Calu3 (cell line): ENCODE measurements around the gene MROH9. TPM values are rescaled to one million over a fixed set of nuclear protein-coding genes. Genes with fewer than 3 reads are reported as not detected.
"Not testable (repeated sequence)": the region's sequence is repeated elsewhere in the genome, so short reads cannot be mapped to it uniquely, and the experiment has no call there.

Experiments
- BruUV-seq: library from RNA; stranded (reverse); fragments of 400-500 nt; replicated peaks from 2 replicates; lab custom pipeline; 2021; lab: Mats Ljungman, UMichigan
- CTCF ChIA-PET: fragments of 300-600 bp; sonication (Branson Sonifier 250); formaldehyde crosslinking; loops from one replicate; lab custom pipeline; 2022; ENCODE audit warnings: antibody characterized with exemption; lab: Charles Lee
- DNase-seq: peaks from one replicate; pipeline ENCODE4 v3.0.0; 2022
- H3K27ac Mint-ChIP-seq: one replicate; pipeline ENCODE4 v1.8.0; 2022; ENCODE audit warnings: mixed read lengths; ENCODE audit not compliant: unreplicated experiment
- H3K27me3 Mint-ChIP-seq: one replicate; pipeline ENCODE4 v1.8.0; 2022; ENCODE audit warnings: mixed read lengths; ENCODE audit not compliant: unreplicated experiment
- H3K36me3 Mint-ChIP-seq: one replicate; pipeline ENCODE4 v1.8.0; 2022; ENCODE audit warnings: mild to moderate bottlenecking, moderate library complexity, mixed read lengths; ENCODE audit not compliant: insufficient read depth, unreplicated experiment
- H3K4me1 Mint-ChIP-seq: one replicate; pipeline ENCODE4 v1.8.0; 2022; ENCODE audit warnings: mild to moderate bottlenecking, low read depth, mixed read lengths; ENCODE audit not compliant: unreplicated experiment
- H3K4me3 Mint-ChIP-seq: one replicate; pipeline ENCODE4 v1.8.0; 2022; ENCODE audit warnings: mild to moderate bottlenecking, low read depth, moderate library complexity, mixed read lengths; ENCODE audit not compliant: unreplicated experiment
- H3K9me3 Mint-ChIP-seq: one replicate; pipeline ENCODE4 v1.8.0; 2022; ENCODE audit warnings: low read depth, mixed read lengths; ENCODE audit not compliant: unreplicated experiment
- CTCF ChIP-seq: fragments of 200-600 bp; IDR thresholded peaks from one replicate; pipeline ENCODE4 v1.8.0; 2022; ENCODE audit warnings: antibody characterized with exemption; ENCODE audit not compliant: unreplicated experiment
- intact Hi-C: fragments of 100-400 bp; cut with micrococcal nuclease; formaldehyde crosslinking; loops from one replicate; pipeline ENCODE4 v1.10.0; 2022; ENCODE audit not compliant: unreplicated experiment
- total RNA-seq: library from RNA; stranded (reverse); gene quantifications from 2 replicates; pipeline ENCODE4 v1.2.3, GENCODE V29; 2022

Gene MROH9
- total RNA-seq, 1 experiment from 2014 or later: not detected

GRCh38 chr1:170910273-170910672 lies 25.1 kb upstream of the MROH9 start:
- BruUV-seq: no TSS peak
- TF ChIP-seq CTCF: no peak
- Mint-ChIP-seq H3K4me1 (no peaks in the 10 kb centered on the region), H3K27me3 (no peaks in the 10 kb centered on the region), H3K27ac (no peak overlapping the region), H3K4me3 (no peak overlapping the region), H3K9me3 (no peaks in the 10 kb centered on the region), H3K36me3 (no peaks in the 10 kb centered on the region)
- CTCF ChIA-PET: no interaction called here
- DNase-seq: no peak
- intact Hi-C loops: no loop called here

GRCh38 chr1:170917373-170917772 lies 18.0 kb upstream of the MROH9 start:
- no peak for TF ChIP-seq CTCF
- no peaks in the 10 kb centered on the region for H3K4me1 Mint-ChIP-seq
- intact Hi-C loops: no loop called here
- no peak overlapping the region for H3K27ac Mint-ChIP-seq
- H3K27me3 Mint-ChIP-seq: no peaks in the 10 kb centered on the region
- no TSS peak for BruUV-seq
- H3K9me3 Mint-ChIP-seq: peaks cover 11% of the 10 kb centered on the region
- H3K36me3 Mint-ChIP-seq: no peaks in the 10 kb centered on the region
- CTCF ChIA-PET: interaction anchor here (0.6 kb wide), 1 partner anchor 650 kb away, joined by 10 read pairs; no protein-coding TSS in a partner anchor
- H3K4me3 Mint-ChIP-seq: no peak overlapping the region
- DNase-seq: no peak

- DNase-seq: not testable (repeated sequence)
Observed at GRCh38 chr1:170924656-170925055, 10.7 kb upstream of the MROH9 start.

GRCh38 chr1:170927955-170928840 lies 7.1 kb upstream of the MROH9 start:
- no peaks in the 10 kb centered on the region for H3K27me3 Mint-ChIP-seq
- H3K4me1 Mint-ChIP-seq: no peaks in the 10 kb centered on the region
- intact Hi-C loops: loop anchor here (1.0 to 5.0 kb wide), 2 partner anchors 161 to 999 kb away; no protein-coding TSS in a partner anchor
- no TSS peak for BruUV-seq
- no peak for TF ChIP-seq CTCF
- no peaks in the 10 kb centered on the region for H3K9me3 Mint-ChIP-seq
- no peak for DNase-seq
- no peaks in the 10 kb centered on the region for H3K36me3 Mint-ChIP-seq
- no peak overlapping the region for H3K27ac Mint-ChIP-seq
- H3K4me3 Mint-ChIP-seq: no peak overlapping the region
- CTCF ChIA-PET: interaction anchor here (0.7 to 1.0 kb wide), 7 partner anchors 15 to 999 kb away, joined by 3 to 4 read pairs (median 3); no protein-coding TSS in a partner anchor

More at GRCh38 chr1:170924656-170925055, 10.7 kb upstream of the MROH9 start:
- H3K27ac Mint-ChIP-seq, BruUV-seq, H3K27me3 Mint-ChIP-seq, H3K36me3 Mint-ChIP-seq, H3K4me1 Mint-ChIP-seq, H3K4me3 Mint-ChIP-seq, H3K9me3 Mint-ChIP-seq, CTCF ChIA-PET: not testable (repeated sequence)
- intact Hi-C loops: loop anchor here (5.0 kb wide), 1 partner anchor 157 kb away; no protein-coding TSS in a partner anchor
